Testis (tissue), 3 donors: ENCODE data around the gene ETFBKMT. TPM values are rescaled to one million over a fixed set of nuclear protein-coding genes. Genes with fewer than 3 reads are reported as not detected.
"Not testable (repeated sequence)": the region's sequence is repeated elsewhere in the genome, so short reads cannot be mapped to it uniquely, and the experiment has no call there.

Source experiments
- DNase-seq: peaks from one replicate; pipeline ENCODE4 v3.0.0-alpha.2; 2019
- H3K27ac ChIP-seq, 2 donors: fragments of 200-600 bp; sonication (generic); one replicate each; pipeline ENCODE4 v1.5.1; 2019
- H3K27me3 ChIP-seq: fragments of 200-600 bp; sonication (generic); one replicate; pipeline ENCODE4 v1.5.1; 2019
- H3K36me3 ChIP-seq: fragments of 200-600 bp; sonication (generic); one replicate; pipeline ENCODE4 v1.5.1; 2017; ENCODE audit warnings: low read depth; ENCODE audit errors: missing control alignments
- H3K4me1 ChIP-seq: fragments of 200-600 bp; sonication (generic); one replicate; pipeline ENCODE4 v1.5.1; 2019
- H3K4me3 ChIP-seq, 2 donors: fragments of 200-600 bp; sonication (generic); one replicate each; pipeline ENCODE4 v1.5.1; 2017 to 2019
- H3K9me3 ChIP-seq: fragments of 200-600 bp; sonication (generic); one replicate; pipeline ENCODE4 v1.5.1; 2017
- POLR2A ChIP-seq: fragments of 450-650 bp; IDR thresholded peaks from one replicate; pipeline ENCODE4 v1.6.1; 2017; ENCODE audit warnings: antibody characterized with exemption, mild to moderate bottlenecking, moderate library complexity
- WGBS, 2 donors: methylation state at CpG; one replicate each; pipeline ENCODE4 v1.1.5; 2018; 5-methylcytosine and 5-hydroxymethylcytosine counted together
- intact Hi-C: fragments of 100-400 bp; cut with DNase I; formaldehyde crosslinking; loops from one replicate; pipeline ENCODE4 v1.15.1; 2023; ENCODE audit warnings: low total_unique reads
- polyA plus RNA-seq: library from polyadenylated mRNA; stranded (reverse); fragments of 350-450 nt; fragmentation: Illumina TruSeq; extraction: RNeasy Lipid Tissue Mini Kit (QIAGEN cat#74804); gene quantifications from one replicate; pipeline ENCODE4 v1.2.3, GENCODE V29; 2014; ENCODE audit warnings: low read depth, low replicate concordance; ENCODE audit not compliant: insufficient read depth
- total RNA-seq, 2 donors: library from RNA; depleted of rRNA; stranded (reverse); fragments of >200 nt; gene quantifications; one replicate each; pipeline ENCODE4 v1.2.3, GENCODE V29; 2016
- TF ChIP-seq, protein P1 (sequence below), 3 experiments: fragments of 450-650 bp in 2 of 3; fragments of 200-600 bp in 1 of 3; sonication (generic) in 1 of 3; IDR thresholded peaks; one replicate each; pipeline ENCODE4 v1.5.1; 2016 to 2019; ENCODE audit warnings: antibody characterized with exemption in 3 of 3, mild to moderate bottlenecking in 2 of 3, moderate library complexity in 1 of 3

ETFBKMT gene
- total and polyA plus RNA-seq, 3 donors from 2014 or later: 6.6 to 9.8 (median 7.3) TPM

DNA sequence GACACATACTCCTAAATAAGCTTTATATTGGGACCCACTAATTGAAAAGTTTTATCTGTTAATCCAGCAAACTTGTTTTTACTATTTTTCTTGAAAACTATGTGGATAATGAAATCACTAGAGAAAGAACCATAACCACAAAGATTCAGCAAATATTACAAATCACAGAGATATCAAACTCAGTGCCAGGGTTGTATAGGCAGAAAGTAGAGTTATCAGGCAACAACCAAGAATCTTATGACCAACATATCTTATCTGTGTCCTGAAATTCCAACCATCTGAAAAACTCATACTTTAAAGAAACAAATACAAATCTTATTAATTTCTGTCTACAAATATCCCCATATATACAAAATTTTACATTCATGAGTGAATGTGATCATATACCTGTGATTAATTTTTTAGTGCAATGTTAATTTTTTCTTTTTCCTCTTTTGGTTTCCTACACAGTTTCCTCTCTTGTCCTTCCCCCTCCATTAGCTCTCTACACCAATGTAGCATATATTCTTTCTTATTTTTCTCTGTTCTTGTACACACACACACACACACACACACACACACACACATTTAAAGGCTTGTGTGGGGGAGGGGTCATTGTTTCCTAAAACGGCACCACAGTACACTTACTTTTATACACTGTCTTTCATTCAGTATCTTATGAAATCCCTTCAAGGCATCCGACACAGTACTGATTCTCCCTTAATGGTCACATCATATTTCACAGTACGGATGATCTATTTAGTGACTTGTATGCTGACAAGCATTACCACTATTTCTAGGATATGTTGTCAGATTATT lies 50.7 kb downstream of the ETFBKMT start:
- WGBS, 2 donors: 82 to 93% methylated on average over 3 of the region's 3 CpGs
- intact Hi-C loops: no loop called here
- H3K4me1 ChIP-seq: no peaks in the 10 kb centered on the region
- TF ChIP-seq, protein P1, sequence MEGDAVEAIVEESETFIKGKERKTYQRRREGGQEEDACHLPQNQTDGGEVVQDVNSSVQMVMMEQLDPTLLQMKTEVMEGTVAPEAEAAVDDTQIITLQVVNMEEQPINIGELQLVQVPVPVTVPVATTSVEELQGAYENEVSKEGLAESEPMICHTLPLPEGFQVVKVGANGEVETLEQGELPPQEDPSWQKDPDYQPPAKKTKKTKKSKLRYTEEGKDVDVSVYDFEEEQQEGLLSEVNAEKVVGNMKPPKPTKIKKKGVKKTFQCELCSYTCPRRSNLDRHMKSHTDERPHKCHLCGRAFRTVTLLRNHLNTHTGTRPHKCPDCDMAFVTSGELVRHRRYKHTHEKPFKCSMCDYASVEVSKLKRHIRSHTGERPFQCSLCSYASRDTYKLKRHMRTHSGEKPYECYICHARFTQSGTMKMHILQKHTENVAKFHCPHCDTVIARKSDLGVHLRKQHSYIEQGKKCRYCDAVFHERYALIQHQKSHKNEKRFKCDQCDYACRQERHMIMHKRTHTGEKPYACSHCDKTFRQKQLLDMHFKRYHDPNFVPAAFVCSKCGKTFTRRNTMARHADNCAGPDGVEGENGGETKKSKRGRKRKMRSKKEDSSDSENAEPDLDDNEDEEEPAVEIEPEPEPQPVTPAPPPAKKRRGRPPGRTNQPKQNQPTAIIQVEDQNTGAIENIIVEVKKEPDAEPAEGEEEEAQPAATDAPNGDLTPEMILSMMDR (IDR thresholded peaks at IDR 0.05): no peak
- no peak for TF ChIP-seq POLR2A
- no peak for DNase-seq
- H3K36me3 ChIP-seq: no peaks in the 10 kb centered on the region
- H3K9me3 ChIP-seq: no peaks in the 10 kb centered on the region
- no peak overlapping the region for H3K4me3 ChIP-seq
- H3K27ac ChIP-seq: no peak overlapping the region
- H3K27me3 ChIP-seq: no peaks in the 10 kb centered on the region

- intact Hi-C loops: no loop called here
- H3K4me3 ChIP-seq: no peak overlapping the region
- TF ChIP-seq, protein P1 (IDR thresholded peaks at IDR 0.05): no peak
- no peak for TF ChIP-seq POLR2A
- 88 to 95% methylated on average over 5 of the region's 5 CpGs for WGBS, 2 donors
- H3K9me3 ChIP-seq: no peaks in the 10 kb centered on the region
- no peak overlapping the region for H3K27ac ChIP-seq
- H3K4me1 ChIP-seq: no peaks in the 10 kb centered on the region
- no peaks in the 10 kb centered on the region for H3K36me3 ChIP-seq
- DNase-seq: no peak
- H3K27me3 ChIP-seq: no peaks in the 10 kb centered on the region
Measured at GRCh38 chr12:31712877-31713276, 53.4 kb downstream of the ETFBKMT start.

DNA sequence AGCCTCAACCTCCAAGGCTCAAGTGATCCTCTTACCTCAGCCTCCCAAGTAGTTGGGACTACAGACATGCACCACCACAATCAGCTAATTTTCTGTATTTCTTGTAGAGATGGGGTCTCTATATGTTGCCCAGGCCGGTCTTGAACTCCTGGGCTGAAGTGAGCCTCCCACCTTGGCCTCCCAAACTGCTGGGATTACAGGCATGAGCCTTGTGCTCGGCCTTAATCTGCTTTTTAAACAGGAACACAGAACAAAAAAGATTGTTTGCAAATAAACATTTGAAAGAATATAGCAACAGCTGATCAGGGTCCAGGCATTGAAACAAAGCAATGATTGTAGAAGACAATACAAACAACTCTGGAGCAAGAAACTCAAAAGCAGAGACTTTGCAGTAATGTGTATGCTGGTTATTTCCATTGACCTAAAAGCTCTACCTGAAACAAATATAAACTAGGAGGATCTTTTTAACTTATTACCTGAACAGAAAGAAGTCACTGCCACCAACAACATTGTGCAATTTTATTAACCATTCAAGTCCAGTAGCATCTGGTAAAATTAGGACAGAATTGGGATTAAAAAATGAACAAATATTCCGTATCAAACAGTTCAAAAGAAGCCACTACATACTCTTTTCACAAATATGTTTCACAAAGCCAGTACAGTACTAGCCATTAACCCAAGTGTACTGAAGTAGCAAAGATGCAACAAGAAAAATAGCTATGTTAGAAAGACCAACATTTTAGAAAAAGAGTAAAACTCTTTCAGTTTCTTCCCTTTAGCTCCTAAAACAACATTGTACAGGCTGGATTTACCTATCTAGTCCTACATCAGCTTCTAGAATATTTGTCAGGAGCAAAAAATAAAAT lies 55.2 kb downstream of the ETFBKMT start:
- H3K27ac ChIP-seq: no peak overlapping the region
- intact Hi-C loops: no loop called here
- no peaks in the 10 kb centered on the region for H3K27me3 ChIP-seq
- TF ChIP-seq, protein P1 (IDR thresholded peaks at IDR 0.05): no peak
- no peak for TF ChIP-seq POLR2A
- 86 to 88% methylated on average over 3 of the region's 3 CpGs for WGBS, 2 donors
- no peaks in the 10 kb centered on the region for H3K4me1 ChIP-seq
- no peak for DNase-seq
- H3K4me3 ChIP-seq: no peak overlapping the region
- no peaks in the 10 kb centered on the region for H3K36me3 ChIP-seq
- H3K9me3 ChIP-seq: no peaks in the 10 kb centered on the region

DNA sequence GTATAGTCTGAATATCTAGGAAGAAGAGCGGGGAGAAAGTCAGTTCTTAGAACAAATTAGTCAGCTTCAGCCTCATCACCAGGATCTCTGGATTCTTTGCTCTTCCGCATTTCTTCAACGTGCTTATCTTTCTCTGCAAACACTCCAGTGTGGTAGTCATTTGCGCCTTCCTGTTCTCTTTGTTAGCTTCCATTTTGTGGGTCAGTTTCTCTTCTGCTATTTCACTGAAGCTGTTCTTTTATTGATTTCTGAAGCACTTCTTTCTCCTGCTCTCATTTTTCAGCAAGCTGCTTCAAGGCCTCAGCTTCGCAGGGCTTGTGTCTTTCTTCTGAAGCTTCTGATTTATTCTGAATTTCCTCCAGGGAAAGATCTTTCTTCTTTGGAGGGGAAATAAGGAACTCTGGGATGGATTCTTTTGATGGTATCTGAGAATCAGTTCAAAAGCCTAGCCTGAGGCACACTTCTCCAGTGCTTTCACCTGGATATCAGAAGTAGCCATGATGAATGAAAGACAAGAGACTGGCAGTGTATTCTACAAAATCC lies 55.9 kb downstream of the ETFBKMT start:
- H3K4me1 ChIP-seq: no peaks in the 10 kb centered on the region
- no peaks in the 10 kb centered on the region for H3K36me3 ChIP-seq
- no peak overlapping the region for H3K27ac ChIP-seq
- WGBS, 2 donors: 52 to 61% methylated on average over 5 of the region's 5 CpGs
- H3K27me3 ChIP-seq: no peaks in the 10 kb centered on the region
- TF ChIP-seq POLR2A: no peak
- TF ChIP-seq, protein P1 (IDR thresholded peaks at IDR 0.05): no peak
- H3K9me3 ChIP-seq: no peaks in the 10 kb centered on the region
- DNase-seq: no peak
- H3K4me3 ChIP-seq: no peak overlapping the region
- intact Hi-C loops: no loop called here

- 72 to 98% methylated on average over 4 of the region's 4 CpGs for WGBS, 2 donors
- intact Hi-C loops, H3K27ac ChIP-seq, H3K4me1 ChIP-seq, H3K4me3 ChIP-seq, H3K27me3 ChIP-seq, H3K9me3 ChIP-seq, H3K36me3 ChIP-seq, DNase-seq: not testable (repeated sequence)
Measured at GRCh38 chr12:31716998-31717397, 57.5 kb downstream of the ETFBKMT start.

- H3K36me3 ChIP-seq, H3K27me3 ChIP-seq: not testable (repeated sequence)
- WGBS, 2 donors: 93% methylated on average over 9 to 15 of the region's 15 CpGs
Measured at GRCh38 chr12:31718542-31719198, 59.2 kb downstream of the ETFBKMT start.

More at GRCh38 chr12:31718542-31719198, 59.2 kb downstream of the ETFBKMT start:
- DNase-seq, intact Hi-C loops, H3K27ac ChIP-seq, H3K9me3 ChIP-seq, H3K4me1 ChIP-seq, H3K4me3 ChIP-seq: not testable (repeated sequence)
